Neural progenitor cell (in vitro differentiated cells): ENCODE results near the gene TBC1D9B. TPM values are rescaled to one million over a fixed set of nuclear protein-coding genes. Genes with fewer than 3 reads are reported as not detected.

ENCODE experiments used
- DNase-seq: peaks from one replicate; pipeline ENCODE4 v3.0.0-alpha.2; 2016; ENCODE audit warnings: low spot score
- H2AFZ ChIP-seq: fragments of 200-600 bp; sonication (generic); replicated peaks from 2 replicates; pipeline ENCODE4 v1.6.1; 2016; ENCODE audit warnings: antibody characterized with exemption
- H3F3A ChIP-seq: fragments of 200-600 bp; sonication (generic); 2 replicates; pipeline ENCODE4 v1.6.1; 2016; ENCODE audit warnings: antibody characterized with exemption, low read depth
- H3K27ac ChIP-seq: fragments of 200-600 bp; sonication (generic); 2 replicates; pipeline ENCODE4 v1.5.1; 2016; ENCODE audit warnings: mild to moderate bottlenecking
- H3K27me3 ChIP-seq: fragments of 200-600 bp; sonication (generic); 2 replicates; pipeline ENCODE4 v1.6.1; 2016; ENCODE audit warnings: mild to moderate bottlenecking, moderate library complexity
- H3K36me3 ChIP-seq: fragments of 200-600 bp; sonication (generic); 2 replicates; pipeline ENCODE4 v1.5.1; 2016
- H3K4me1 ChIP-seq: fragments of 200-600 bp; sonication (generic); 2 replicates; pipeline ENCODE4 v1.6.1; 2016; ENCODE audit warnings: mixed run types
- H3K4me2 ChIP-seq: fragments of 200-600 bp; sonication (generic); 2 replicates; pipeline ENCODE4 v1.6.1; 2016
- H3K4me3 ChIP-seq: fragments of 200-600 bp; sonication (generic); 2 replicates; pipeline ENCODE4 v1.5.1; 2016
- H3K79me2 ChIP-seq: fragments of 200-600 bp; sonication (generic); 2 replicates; pipeline ENCODE4 v1.6.1; 2016; ENCODE audit warnings: low read depth
- H3K9ac ChIP-seq: fragments of 200-600 bp; sonication (generic); 2 replicates; pipeline ENCODE4 v1.6.1; 2016
- H3K9me3 ChIP-seq: fragments of 200-600 bp; sonication (generic); 2 replicates; pipeline ENCODE4 v1.5.1; 2016; ENCODE audit warnings: low read depth
- H4K20me1 ChIP-seq: fragments of 200-600 bp; sonication (generic); 2 replicates; pipeline ENCODE4 v1.6.1; 2016; ENCODE audit warnings: low read depth
- H3K27ac Mint-ChIP-seq: 3 replicates; pipeline ENCODE4 v1.8.0; 2021; ENCODE audit warnings: mixed read lengths
- H3K27me3 Mint-ChIP-seq: 2 replicates; pipeline ENCODE4 v1.8.0; 2022; ENCODE audit warnings: low read depth, mild to moderate bottlenecking, inconsistent platforms, moderate library complexity, mixed read lengths; ENCODE audit not compliant: insufficient read depth
- H3K36me3 Mint-ChIP-seq: 3 replicates; pipeline ENCODE4 v1.8.0; 2021; ENCODE audit warnings: mixed read lengths
- H3K4me1 Mint-ChIP-seq: 3 replicates; pipeline ENCODE4 v1.8.0; 2021; ENCODE audit warnings: mixed read lengths
- H3K4me3 Mint-ChIP-seq: 3 replicates; pipeline ENCODE4 v1.8.0; 2021; ENCODE audit warnings: mild to moderate bottlenecking, moderate library complexity, mixed read lengths
- H3K9me3 Mint-ChIP-seq: 3 replicates; pipeline ENCODE4 v1.8.0; 2020; ENCODE audit warnings: mixed read lengths
- CTCF ChIP-seq: fragments of 200-600 bp; sonication (generic); IDR thresholded peaks from 2 replicates; pipeline ENCODE4 v1.5.1; 2017; ENCODE audit warnings: antibody characterized with exemption, mild to moderate bottlenecking
- EZH2 ChIP-seq: fragments of 200-600 bp; sonication (generic); IDR thresholded peaks from 2 replicates; pipeline ENCODE4 v1.6.1; 2017; ENCODE audit warnings: antibody characterized with exemption, mild to moderate bottlenecking, moderate library complexity
- EZH2phosphoT487 ChIP-seq: fragments of 200-600 bp; sonication (generic); IDR thresholded peaks from 2 replicates; pipeline ENCODE4 v1.6.1; 2017; ENCODE audit warnings: antibody characterized with exemption
- small RNA-seq: library from RNA; depleted of rRNA; stranded (forward); fragments of <200 nt; gene quantifications from one replicate; pipeline ENCODE3, GENCODE V24; 2015
- total RNA-seq: library from RNA; depleted of rRNA; stranded (reverse); fragments of >200 nt; gene quantifications from 2 replicates; pipeline ENCODE4 v1.2.3, GENCODE V29; 2015; ENCODE audit warnings: low replicate concordance

The TBC1D9B gene
- total RNA-seq, 1 donor from 2014 or later: 26.7 TPM

GRCh38 chr5:179812135-179812825, 95.4 kb downstream of the TBC1D9B start:
- Histone ChIP-seq H4K20me1 (peaks cover 7% of the 10 kb centered on the region), H3K9me3 (no peaks in the 10 kb centered on the region), H3K27me3 (peaks cover 18% of the 10 kb centered on the region), H2AFZ (no peak overlapping the region), H3K4me2 (no peak overlapping the region), H3K79me2 (peaks cover 9% of the 10 kb centered on the region), H3K4me3 (no peak overlapping the region), H3F3A (peaks cover 14% of the 10 kb centered on the region), H3K27ac (no peak overlapping the region), H3K4me1 (no peaks in the 10 kb centered on the region), H3K36me3 (no peaks in the 10 kb centered on the region), H3K9ac (no peak overlapping the region)
- Mint-ChIP-seq H3K27me3 (peaks cover 9% of the 10 kb centered on the region), H3K4me3 (no peak overlapping the region), H3K27ac (no peak overlapping the region), H3K9me3 (peaks cover 4% of the 10 kb centered on the region), H3K36me3 (peaks cover 24% of the 10 kb centered on the region), H3K4me1 (no peaks in the 10 kb centered on the region)
- no peak for DNase-seq
- TF ChIP-seq CTCF (no peak), EZH2phosphoT487 (no peak), EZH2 (no peak)

Small RNA genes within 50 kb of the gene (small RNA-seq; reads per million reads assigned to genes)
- not detected for gene RF00019

Other genes starting within 250 kb of the TBC1D9B start
- not detected in 2 replicates for gene CBY3, start 226.9 kb downstream of the TBC1D9B start, total RNA-seq
- gene CANX, start 208.9 kb downstream of the TBC1D9B start, total RNA-seq: 301 and 403 TPM in 2 replicates
- gene MAML1, start 175.1 kb downstream of the TBC1D9B start, total RNA-seq: 29.1 and 30.7 TPM in 2 replicates
- 0.81 TPM in 1 of 2 replicates, not detected in the other for gene LTC4S, start 113.9 kb downstream of the TBC1D9B start, total RNA-seq
- 32.1 and 52.9 TPM in 2 replicates for gene MGAT4B, start 101.0 kb downstream of the TBC1D9B start, total RNA-seq
- gene SQSTM1, start 87.0 kb downstream of the TBC1D9B start, total RNA-seq: 27.6 and 55.0 TPM in 2 replicates
- 68.5 and 73.5 TPM in 2 replicates for gene MRNIP, start 49.1 kb downstream of the TBC1D9B start, total RNA-seq
- 183 and 185 TPM in 2 replicates for gene RNF130, start 163.9 kb upstream of the TBC1D9B start, total RNA-seq